DOHH2 (cell line): Measurements from ENCODE around the gene ADGRL3.

ENCODE experiments used
- H3F3A ChIP-seq: fragments of 200-600 bp; sonication (generic), shearing (Covaris generic); 2 replicates; pipeline ENCODE4 v1.6.0; 2016; ENCODE audit warnings: antibody characterized with exemption, mild to moderate bottlenecking; ENCODE audit not compliant: control insufficient read depth, insufficient read depth
- H3K27ac ChIP-seq: fragments of 200-600 bp; sonication (generic); 2 replicates; pipeline ENCODE4 v1.5.1; 2014; ENCODE audit warnings: low read depth, mild to moderate bottlenecking, low read length, moderate library complexity
- H3K27me3 ChIP-seq: fragments of 200-600 bp; sonication (generic); 2 replicates; pipeline ENCODE4 v1.6.1; 2014; ENCODE audit warnings: mild to moderate bottlenecking, low read length, mixed read lengths; ENCODE audit not compliant: control insufficient read depth
- H3K36me3 ChIP-seq: fragments of 200-600 bp; sonication (generic); 2 replicates; pipeline ENCODE4 v1.6.1; 2014; ENCODE audit warnings: mild to moderate bottlenecking, low read length, moderate library complexity, mixed read lengths; ENCODE audit not compliant: control insufficient read depth
- H3K4me1 ChIP-seq: fragments of 200-600 bp; sonication (generic); 2 replicates; pipeline ENCODE4 v1.6.1; 2014; ENCODE audit warnings: mild to moderate bottlenecking, low read length, mixed read lengths; ENCODE audit not compliant: control insufficient read depth
- H3K4me2 ChIP-seq: fragments of 200-600 bp; sonication (generic); 2 replicates; pipeline ENCODE4 v1.6.0; 2014; ENCODE audit warnings: mild to moderate bottlenecking, low read length, moderate library complexity
- H3K4me3 ChIP-seq: fragments of 200-600 bp; sonication (generic); 2 replicates; pipeline ENCODE4 v1.5.1; 2014; ENCODE audit warnings: mild to moderate bottlenecking, low read length, mixed read lengths
- H3K79me2 ChIP-seq: fragments of 200-600 bp; sonication (generic); 2 replicates; pipeline ENCODE4 v1.6.1; 2014; ENCODE audit warnings: mild to moderate bottlenecking, low read length, mixed read lengths; ENCODE audit not compliant: control insufficient read depth
- H3K9me2 ChIP-seq: fragments of 200-600 bp; sonication (generic); replicated peaks from 2 replicates; pipeline ENCODE4 v1.6.1; 2014; ENCODE audit warnings: mild to moderate bottlenecking, low read length, mixed read lengths; ENCODE audit not compliant: control insufficient read depth
- H3K9me3 ChIP-seq: fragments of 200-600 bp; sonication (generic); 2 replicates; pipeline ENCODE4 v1.6.1; 2014; ENCODE audit warnings: antibody characterized with exemption, low read length, mixed read lengths; ENCODE audit not compliant: control insufficient read depth, insufficient read depth
- H4K20me1 ChIP-seq: fragments of 200-600 bp; sonication (generic); 2 replicates; pipeline ENCODE4 v1.6.0; 2014; ENCODE audit warnings: low read depth, mild to moderate bottlenecking, antibody characterized with exemption, low read length, moderate library complexity; ENCODE audit not compliant: control insufficient read depth, insufficient read depth
- CTCF ChIP-seq: fragments of 200-600 bp; sonication (generic); IDR thresholded peaks from one replicate; pipeline ENCODE4 v1.5.1; 2014; ENCODE audit warnings: antibody characterized with exemption, mild to moderate bottlenecking, low read depth, low read length; ENCODE audit not compliant: poor library complexity, severe bottlenecking
- EZH2phosphoT487 ChIP-seq: fragments of 200-600 bp; sonication (generic); IDR thresholded peaks from 2 replicates; pipeline ENCODE4 v1.6.1; 2017; ENCODE audit warnings: borderline replicate concordance, mild to moderate bottlenecking, antibody characterized with exemption, low read length, moderate library complexity, mixed read lengths

The ADGRL3 gene

DNA sequence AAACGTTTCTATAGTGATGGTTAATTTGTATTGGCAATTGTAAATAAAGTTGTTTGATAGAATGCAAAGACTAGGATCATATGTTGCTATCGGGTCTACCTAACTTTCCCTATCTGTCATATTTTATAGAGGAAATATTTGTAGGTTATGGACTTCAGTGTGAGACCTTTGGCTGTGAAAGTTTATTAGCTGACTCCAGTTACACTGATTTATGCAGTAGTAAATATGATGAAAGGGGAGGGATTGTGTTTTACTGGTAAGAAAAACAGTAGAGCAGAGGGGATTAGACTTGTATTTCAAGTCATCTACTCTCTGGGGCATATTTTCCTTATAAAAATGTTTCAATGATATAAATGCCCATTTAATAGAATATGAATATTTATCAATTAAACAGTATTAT is 43.8 kb downstream of the ADGRL3 start:
- no peak overlapping the region for H3K4me2 ChIP-seq
- TF ChIP-seq EZH2phosphoT487 (no peak), CTCF (no peak)
- H3K36me3 ChIP-seq, result no peaks in the 10 kb centered on the region

GRCh38 chr4:61245069-61245714 is 45.1 kb downstream of the ADGRL3 start:
- TF ChIP-seq CTCF (no peak), EZH2phosphoT487 (no peak)
- no peaks in the 10 kb centered on the region for H3F3A ChIP-seq
- H3K9me3 ChIP-seq, result no peaks in the 10 kb centered on the region
- H3K4me3 ChIP-seq, result no peak overlapping the region
- no peaks in the 10 kb centered on the region for H3K27me3 ChIP-seq
- H4K20me1 ChIP-seq, result no peaks in the 10 kb centered on the region
- H3K9me2 ChIP-seq, result no peaks in the 10 kb centered on the region
- H3K4me1 ChIP-seq, result no peaks in the 10 kb centered on the region
- H3K4me2 ChIP-seq, result no peak overlapping the region
- no peaks in the 10 kb centered on the region for H3K79me2 ChIP-seq
- H3K27ac ChIP-seq, result no peak overlapping the region
- H3K36me3 ChIP-seq, result no peaks in the 10 kb centered on the region

More for the DNA sequence above, 43.8 kb downstream of the ADGRL3 start:
- Histone ChIP-seq H3K4me1 (no peaks in the 10 kb centered on the region), H3K9me3 (no peaks in the 10 kb centered on the region), H3K4me3 (no peak overlapping the region), H3K79me2 (no peaks in the 10 kb centered on the region), H3K27ac (no peak overlapping the region), H4K20me1 (no peaks in the 10 kb centered on the region), H3K9me2 (no peaks in the 10 kb centered on the region), H3K27me3 (no peaks in the 10 kb centered on the region), H3F3A (no peaks in the 10 kb centered on the region)

- H3K27me3 ChIP-seq, result no peaks in the 10 kb centered on the region
- H3K36me3 ChIP-seq, result no peaks in the 10 kb centered on the region
- no peaks in the 10 kb centered on the region for H3K9me3 ChIP-seq
- no peak overlapping the region for H3K4me3 ChIP-seq
- no peaks in the 10 kb centered on the region for H3K4me1 ChIP-seq
- H3K27ac ChIP-seq, result no peak overlapping the region
- no peak for TF ChIP-seq CTCF
- no peak for TF ChIP-seq EZH2phosphoT487
- H3K79me2 ChIP-seq, result no peaks in the 10 kb centered on the region
- no peak overlapping the region for H3K4me2 ChIP-seq
- H3K9me2 ChIP-seq, result no peaks in the 10 kb centered on the region
- no peaks in the 10 kb centered on the region for H4K20me1 ChIP-seq
- no peaks in the 10 kb centered on the region for H3F3A ChIP-seq
Observed at GRCh38 chr4:61246034-61246433, 45.9 kb downstream of the ADGRL3 start.
